WTC11 (cell line): ENCODE measurements around the gene PLXNB2. TPM values are rescaled to one million over a fixed set of nuclear protein-coding genes. Genes with fewer than 3 reads are reported as not detected.

Experiments
- ATAC-seq: fragments of 200-7000 bp; cut with Tn5 transposase; 2 replicates; pipeline ENCODE4 v1.10.0; 2021; ENCODE audit warnings: mild to moderate bottlenecking, moderate library complexity
- CTCF ChIA-PET: fragments of 300-600 bp; sonication (Branson Sonifier 250); formaldehyde crosslinking; loops from one replicate; lab custom pipeline; 2021; ENCODE audit warnings: antibody characterized with exemption; lab: Charles Lee
- POLR2A ChIA-PET: fragments of 350-600 bp; sonication (Branson Sonifier 250); formaldehyde crosslinking; loops from one replicate; lab custom pipeline; 2021; ENCODE audit warnings: antibody characterized with exemption; lab: Charles Lee
- DNase-seq: peaks from one replicate; pipeline ENCODE4 v3.0.0; 2021; ENCODE audit warnings: low spot score
- H3K27ac Mint-ChIP-seq: 2 replicates; pipeline ENCODE4 v1.8.0; 2021; ENCODE audit warnings: mixed read lengths
- H3K27me3 Mint-ChIP-seq: 2 replicates; pipeline ENCODE4 v1.8.0; 2021; ENCODE audit warnings: low read depth, mild to moderate bottlenecking, moderate library complexity, mixed read lengths
- H3K36me3 Mint-ChIP-seq: 2 replicates; pipeline ENCODE4 v1.8.0; 2021; ENCODE audit warnings: mixed read lengths
- H3K4me1 Mint-ChIP-seq: 2 replicates; pipeline ENCODE4 v1.8.0; 2022; ENCODE audit warnings: mixed read lengths
- H3K4me3 Mint-ChIP-seq: 2 replicates; pipeline ENCODE4 v1.8.0; 2021; ENCODE audit warnings: mild to moderate bottlenecking, moderate library complexity, mixed read lengths
- H3K9me3 Mint-ChIP-seq: 2 replicates; pipeline ENCODE4 v1.8.0; 2021; ENCODE audit warnings: mixed read lengths
- ATF3 ChIP-seq: sonication (generic); formaldehyde crosslinking; conservative IDR thresholded peaks from 2 replicates; pipeline ENCODE4 v1.8.1; 2022; ENCODE audit warnings: mild to moderate bottlenecking, missing genetic modification reagents
- CDX4 ChIP-seq: fragments of 250-450 bp; sonication (Bioruptor Pico); IDR thresholded peaks from 2 replicates; pipeline ENCODE4 v1.9.0; 2021; ENCODE audit warnings: moderate library complexity, mild to moderate bottlenecking, inconsistent platforms, borderline replicate concordance
- CREB1 ChIP-seq: sonication (generic); formaldehyde crosslinking; IDR thresholded peaks from 2 replicates; pipeline ENCODE4 v1.8.0; 2023; ENCODE audit warnings: mild to moderate bottlenecking, missing genetic modification reagents
- ESRRA ChIP-seq: sonication (generic); formaldehyde crosslinking; IDR thresholded peaks from 2 replicates; pipeline ENCODE4 v1.8.1; 2022; ENCODE audit warnings: mild to moderate bottlenecking, missing genetic modification reagents, borderline replicate concordance
- HMGA2 ChIP-seq: fragments of 250-450 bp; sonication (Bioruptor Pico); IDR thresholded peaks from 2 replicates; pipeline ENCODE4 v1.4.0; 2021; ENCODE audit warnings: mild to moderate bottlenecking, moderate library complexity
- HMGXB4 ChIP-seq: sonication (generic); formaldehyde crosslinking; IDR thresholded peaks from 2 replicates; pipeline ENCODE4 v1.8.1; 2023; ENCODE audit warnings: mild to moderate bottlenecking, moderate library complexity, missing genetic modification reagents
- JAZF1 ChIP-seq: fragments of 250-450 bp; sonication (Bioruptor Pico); IDR thresholded peaks from 2 replicates; pipeline ENCODE4 v1.9.0; 2021; ENCODE audit warnings: moderate library complexity, mild to moderate bottlenecking, inconsistent platforms
- MAX ChIP-seq: sonication (generic); formaldehyde crosslinking; IDR thresholded peaks from 2 replicates; pipeline ENCODE4 v1.8.0; 2022; ENCODE audit warnings: mild to moderate bottlenecking, missing genetic modification reagents
- MXD4 ChIP-seq: fragments of 250-450 bp; sonication (Bioruptor Pico); IDR thresholded peaks from 2 replicates; pipeline ENCODE4 v1.8.0; 2021; ENCODE audit warnings: mild to moderate bottlenecking, moderate library complexity, borderline replicate concordance
- NR1H2 ChIP-seq: sonication (generic); formaldehyde crosslinking; IDR thresholded peaks from 2 replicates; pipeline ENCODE4 v1.9.0; 2021; ENCODE audit warnings: mild to moderate bottlenecking, moderate library complexity, missing genetic modification reagents
- PREB ChIP-seq: sonication (generic); formaldehyde crosslinking; IDR thresholded peaks from 2 replicates; pipeline ENCODE4 v1.8.1; 2022; ENCODE audit warnings: mild to moderate bottlenecking, missing genetic modification reagents, moderate library complexity, borderline replicate concordance
- PRRX2 ChIP-seq: fragments of 250-450 bp; sonication (Bioruptor Pico); IDR thresholded peaks from 2 replicates; pipeline ENCODE4 v1.8.0; 2021; ENCODE audit warnings: mild to moderate bottlenecking
- SMAD4 ChIP-seq: sonication (generic); formaldehyde crosslinking; IDR thresholded peaks from 2 replicates; pipeline ENCODE4 v1.8.0; 2022; ENCODE audit warnings: mild to moderate bottlenecking, missing genetic modification reagents
- TP53 ChIP-seq: sonication (generic); formaldehyde crosslinking; IDR thresholded peaks from 2 replicates; pipeline ENCODE4 v1.8.1; 2023; ENCODE audit warnings: mild to moderate bottlenecking, missing genetic modification reagents
- USF2 ChIP-seq: sonication (generic); formaldehyde crosslinking; IDR thresholded peaks from 2 replicates; pipeline ENCODE4 v1.8.1; 2023; ENCODE audit warnings: mild to moderate bottlenecking, missing genetic modification reagents, moderate library complexity
- ZNF219 ChIP-seq: sonication (generic); formaldehyde crosslinking; IDR thresholded peaks from 2 replicates; pipeline ENCODE4 v1.8.0; 2023; ENCODE audit warnings: missing genetic modification reagents, mild to moderate bottlenecking, borderline replicate concordance
- total RNA-seq: library from RNA; stranded (reverse); gene quantifications from 3 replicates; pipeline ENCODE4 v1.2.3, GENCODE V29; 2021
- TF ChIP-seq, protein P1 (sequence below): fragments of 200-600 bp; IDR thresholded peaks from 2 replicates; pipeline ENCODE4 v1.8.0; 2022; ENCODE audit warnings: antibody characterized with exemption
- TF ChIP-seq, protein P2 (sequence below): sonication (generic); formaldehyde crosslinking; IDR thresholded peaks from 2 replicates; pipeline ENCODE4 v1.8.1; 2022; ENCODE audit warnings: mild to moderate bottlenecking, moderate library complexity, missing genetic modification reagents
- TF ChIP-seq, protein P3 (sequence below): sonication (generic); formaldehyde crosslinking; IDR thresholded peaks from 2 replicates; pipeline ENCODE4 v1.8.1; 2023; ENCODE audit warnings: mild to moderate bottlenecking, missing genetic modification reagents, borderline replicate concordance

PLXNB2 gene
- total RNA-seq, 1 experiment from 2014 or later: 113 TPM

DNA sequence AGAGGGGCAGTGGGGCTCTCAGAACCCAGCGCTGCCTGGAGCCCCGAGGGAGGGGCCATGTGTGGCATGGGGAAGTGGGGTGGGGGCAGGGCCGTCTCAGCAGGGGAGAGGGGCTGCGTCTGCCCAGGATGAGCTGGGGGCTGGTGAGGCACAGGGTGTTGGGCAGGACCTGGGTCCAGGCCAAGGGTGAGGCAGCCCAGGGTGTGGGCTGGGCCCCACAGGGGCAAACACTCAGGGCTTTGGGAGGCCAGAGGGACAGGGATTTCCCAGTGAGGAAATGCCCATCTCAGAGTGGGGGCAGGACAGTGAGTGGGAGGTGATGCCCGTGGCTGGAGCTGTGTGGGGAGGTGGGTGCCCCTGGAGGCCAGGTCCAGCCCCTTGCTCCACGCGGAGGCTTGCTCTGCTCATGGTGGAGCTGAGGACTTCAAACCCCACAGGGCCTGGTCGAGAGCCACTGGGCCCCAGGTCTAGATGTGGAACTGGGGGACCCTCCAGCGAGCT is 5.4 kb downstream of the PLXNB2 start:
- Mint-ChIP-seq H3K36me3 (no peaks in the 10 kb centered on the region), H3K4me3 (no peak overlapping the region), H3K9me3 (no peaks in the 10 kb centered on the region), H3K4me1 (peaks cover 37% of the 10 kb centered on the region), H3K27me3 (peaks cover 6% of the 10 kb centered on the region; the same call in 1 of the 2 replicates), H3K27ac (no peak overlapping the region)
- ChIA-PET CTCF (interaction anchor here (0.5 to 2.3 kb wide), 6 partner anchors 8 to 1867 kb away, joined by 3 to 16 read pairs (median 4); no protein-coding TSS in a partner anchor), POLR2A (interaction anchor here (1.5 kb wide), 1 partner anchor 9 kb away, joined by 3 read pairs; no protein-coding TSS in a partner anchor)
- no peak for ATAC-seq
- TF ChIP-seq HMGA2: no peak
- TF ChIP-seq USF2 (CRISPR knock-in tag): no peak
- TF ChIP-seq TP53: no peak
- TF ChIP-seq, protein P1, sequence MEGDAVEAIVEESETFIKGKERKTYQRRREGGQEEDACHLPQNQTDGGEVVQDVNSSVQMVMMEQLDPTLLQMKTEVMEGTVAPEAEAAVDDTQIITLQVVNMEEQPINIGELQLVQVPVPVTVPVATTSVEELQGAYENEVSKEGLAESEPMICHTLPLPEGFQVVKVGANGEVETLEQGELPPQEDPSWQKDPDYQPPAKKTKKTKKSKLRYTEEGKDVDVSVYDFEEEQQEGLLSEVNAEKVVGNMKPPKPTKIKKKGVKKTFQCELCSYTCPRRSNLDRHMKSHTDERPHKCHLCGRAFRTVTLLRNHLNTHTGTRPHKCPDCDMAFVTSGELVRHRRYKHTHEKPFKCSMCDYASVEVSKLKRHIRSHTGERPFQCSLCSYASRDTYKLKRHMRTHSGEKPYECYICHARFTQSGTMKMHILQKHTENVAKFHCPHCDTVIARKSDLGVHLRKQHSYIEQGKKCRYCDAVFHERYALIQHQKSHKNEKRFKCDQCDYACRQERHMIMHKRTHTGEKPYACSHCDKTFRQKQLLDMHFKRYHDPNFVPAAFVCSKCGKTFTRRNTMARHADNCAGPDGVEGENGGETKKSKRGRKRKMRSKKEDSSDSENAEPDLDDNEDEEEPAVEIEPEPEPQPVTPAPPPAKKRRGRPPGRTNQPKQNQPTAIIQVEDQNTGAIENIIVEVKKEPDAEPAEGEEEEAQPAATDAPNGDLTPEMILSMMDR: no peak
- no peak for TF ChIP-seq HMGXB4
- no peak for TF ChIP-seq CDX4 (CRISPR knock-in tag)
- TF ChIP-seq JAZF1 (CRISPR knock-in tag): no peak
- no peak for TF ChIP-seq SMAD4 (CRISPR knock-in tag)
- no peak for TF ChIP-seq PREB (CRISPR knock-in tag)
- no peak for TF ChIP-seq MXD4
- no peak for TF ChIP-seq ESRRA
- TF ChIP-seq NR1H2: no peak
- TF ChIP-seq MAX: no peak
- TF ChIP-seq, protein P2, sequence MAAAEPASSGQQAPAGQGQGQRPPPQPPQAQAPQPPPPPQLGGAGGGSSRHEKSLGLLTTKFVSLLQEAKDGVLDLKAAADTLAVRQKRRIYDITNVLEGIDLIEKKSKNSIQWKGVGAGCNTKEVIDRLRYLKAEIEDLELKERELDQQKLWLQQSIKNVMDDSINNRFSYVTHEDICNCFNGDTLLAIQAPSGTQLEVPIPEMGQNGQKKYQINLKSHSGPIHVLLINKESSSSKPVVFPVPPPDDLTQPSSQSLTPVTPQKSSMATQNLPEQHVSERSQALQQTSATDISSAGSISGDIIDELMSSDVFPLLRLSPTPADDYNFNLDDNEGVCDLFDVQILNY (CRISPR knock-in tag): no peak
- TF ChIP-seq CREB1 (CRISPR knock-in tag): no peak
- no peak for TF ChIP-seq ATF3
- TF ChIP-seq, protein P3, sequence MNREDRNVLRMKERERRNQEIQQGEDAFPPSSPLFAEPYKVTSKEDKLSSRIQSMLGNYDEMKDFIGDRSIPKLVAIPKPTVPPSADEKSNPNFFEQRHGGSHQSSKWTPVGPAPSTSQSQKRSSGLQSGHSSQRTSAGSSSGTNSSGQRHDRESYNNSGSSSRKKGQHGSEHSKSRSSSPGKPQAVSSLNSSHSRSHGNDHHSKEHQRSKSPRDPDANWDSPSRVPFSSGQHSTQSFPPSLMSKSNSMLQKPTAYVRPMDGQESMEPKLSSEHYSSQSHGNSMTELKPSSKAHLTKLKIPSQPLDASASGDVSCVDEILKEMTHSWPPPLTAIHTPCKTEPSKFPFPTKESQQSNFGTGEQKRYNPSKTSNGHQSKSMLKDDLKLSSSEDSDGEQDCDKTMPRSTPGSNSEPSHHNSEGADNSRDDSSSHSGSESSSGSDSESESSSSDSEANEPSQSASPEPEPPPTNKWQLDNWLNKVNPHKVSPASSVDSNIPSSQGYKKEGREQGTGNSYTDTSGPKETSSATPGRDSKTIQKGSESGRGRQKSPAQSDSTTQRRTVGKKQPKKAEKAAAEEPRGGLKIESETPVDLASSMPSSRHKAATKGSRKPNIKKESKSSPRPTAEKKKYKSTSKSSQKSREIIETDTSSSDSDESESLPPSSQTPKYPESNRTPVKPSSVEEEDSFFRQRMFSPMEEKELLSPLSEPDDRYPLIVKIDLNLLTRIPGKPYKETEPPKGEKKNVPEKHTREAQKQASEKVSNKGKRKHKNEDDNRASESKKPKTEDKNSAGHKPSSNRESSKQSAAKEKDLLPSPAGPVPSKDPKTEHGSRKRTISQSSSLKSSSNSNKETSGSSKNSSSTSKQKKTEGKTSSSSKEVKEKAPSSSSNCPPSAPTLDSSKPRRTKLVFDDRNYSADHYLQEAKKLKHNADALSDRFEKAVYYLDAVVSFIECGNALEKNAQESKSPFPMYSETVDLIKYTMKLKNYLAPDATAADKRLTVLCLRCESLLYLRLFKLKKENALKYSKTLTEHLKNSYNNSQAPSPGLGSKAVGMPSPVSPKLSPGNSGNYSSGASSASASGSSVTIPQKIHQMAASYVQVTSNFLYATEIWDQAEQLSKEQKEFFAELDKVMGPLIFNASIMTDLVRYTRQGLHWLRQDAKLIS (CRISPR knock-in tag): no peak
- no peak for TF ChIP-seq ZNF219
- TF ChIP-seq PRRX2 (CRISPR knock-in tag): no peak
- no peak for DNase-seq
